GM04504 (cell line): ENCODE measurements around the gene UNC79.
"Not testable (repeated sequence)": the region's sequence is repeated elsewhere in the genome, so short reads cannot be mapped to it uniquely, and the experiment has no call there.

Experiments used
- DNase-seq: peaks from one replicate; pipeline ENCODE4 v3.0.0-alpha.2; 2012; ENCODE audit warnings: low read depth

UNC79 gene

GRCh38 chr14:93493622-93494021 lies 62.9 kb downstream of the UNC79 start:
- DNase-seq: not testable (repeated sequence)

- no peak for DNase-seq
Measured at GRCh38 chr14:93496856-93497741, 66.4 kb downstream of the UNC79 start.

GRCh38 chr14:93510056-93510455 lies 79.3 kb downstream of the UNC79 start:
- no peak for DNase-seq

- no peak for DNase-seq
Measured at GRCh38 chr14:93511001-93511400, 80.3 kb downstream of the UNC79 start.

- no peak for DNase-seq
Measured at GRCh38 chr14:93520053-93520607, 89.4 kb downstream of the UNC79 start.

- no peak for DNase-seq
Measured at GRCh38 chr14:93522221-93522620, 91.5 kb downstream of the UNC79 start.

DNA sequence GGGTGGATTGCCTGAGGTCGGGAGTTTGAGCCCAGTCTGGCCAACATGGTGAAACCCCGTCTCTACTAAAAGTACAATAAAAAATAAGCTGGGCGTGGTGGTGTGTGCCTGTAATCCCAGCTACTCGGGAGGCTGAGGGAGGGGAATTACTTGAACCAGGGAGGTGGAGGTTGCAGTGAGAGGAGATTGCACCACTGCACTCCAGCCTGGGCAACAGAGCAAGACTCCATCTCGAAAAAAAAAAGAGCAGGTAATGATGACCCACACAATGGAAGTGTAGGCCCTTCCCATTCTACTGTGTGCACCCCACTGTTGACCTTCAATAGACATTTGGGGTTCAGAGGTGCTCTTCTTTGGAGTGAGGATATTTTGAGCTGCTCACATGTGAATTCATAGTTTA lies 94.5 kb downstream of the UNC79 start:
- DNase-seq: not testable (repeated sequence)

DNA sequence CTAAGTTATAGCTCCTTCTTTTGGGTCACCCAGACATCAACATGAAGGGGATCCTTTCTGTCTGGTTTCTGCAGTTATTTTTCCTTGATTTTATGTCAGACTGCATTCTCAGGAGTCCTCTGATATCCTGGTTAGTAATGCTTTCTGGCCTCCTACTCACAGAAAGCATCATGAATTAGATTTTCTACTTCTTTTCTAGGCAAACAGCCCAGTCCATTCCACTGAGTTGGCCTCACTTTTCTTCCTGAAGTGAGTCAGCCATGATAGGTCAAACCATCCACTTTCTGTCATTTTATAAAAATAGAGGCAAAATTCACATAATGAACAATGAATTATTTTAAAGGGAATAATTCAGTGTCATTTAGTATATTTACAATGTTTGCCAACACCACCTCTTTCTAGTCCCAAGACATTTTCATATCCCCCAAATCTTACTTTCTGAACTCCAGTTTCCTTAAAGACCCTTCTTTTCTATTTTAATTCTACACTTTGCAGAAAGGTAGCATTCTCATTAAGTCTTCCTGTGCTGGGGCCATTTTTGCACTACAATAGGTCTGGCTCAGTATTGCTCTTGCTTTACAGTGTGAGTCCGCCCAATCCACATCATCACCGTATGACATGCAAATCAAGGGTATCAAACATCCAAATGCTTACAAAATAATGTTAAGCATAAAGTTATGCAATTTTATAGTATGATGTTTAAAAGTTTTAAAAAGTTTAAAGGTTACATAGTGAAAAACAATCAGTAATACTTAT lies 95.1 kb downstream of the UNC79 start:
- DNase-seq: no peak

GRCh38 chr14:93527203-93527607 lies 96.5 kb downstream of the UNC79 start:
- no peak for DNase-seq

GRCh38 chr14:93528884-93529558 lies 98.3 kb downstream of the UNC79 start:
- DNase-seq: no peak

GRCh38 chr14:93531644-93532043 lies 100.9 kb downstream of the UNC79 start:
- DNase-seq: no peak

DNA sequence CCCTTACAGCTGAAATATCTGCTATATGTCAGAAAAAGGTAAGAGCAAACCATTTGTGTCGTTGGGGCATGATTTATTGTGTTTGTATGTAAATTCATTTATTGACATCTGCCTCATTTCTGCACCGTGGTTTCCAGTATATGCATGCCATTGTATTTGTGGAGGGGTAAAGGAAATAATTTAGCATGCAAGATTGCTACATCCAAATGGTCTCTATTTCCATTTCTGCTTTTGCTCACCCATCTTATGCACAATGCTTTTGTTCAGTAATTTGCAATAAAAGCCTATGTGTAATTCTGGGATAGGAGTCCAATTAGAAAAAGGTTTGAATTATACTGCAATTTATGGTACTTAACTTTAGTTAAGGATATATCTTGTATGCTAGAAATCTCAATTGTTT lies 101.8 kb downstream of the UNC79 start:
- DNase-seq: no peak

GRCh38 chr14:93533437-93533836 lies 102.7 kb downstream of the UNC79 start:
- no peak for DNase-seq

DNA sequence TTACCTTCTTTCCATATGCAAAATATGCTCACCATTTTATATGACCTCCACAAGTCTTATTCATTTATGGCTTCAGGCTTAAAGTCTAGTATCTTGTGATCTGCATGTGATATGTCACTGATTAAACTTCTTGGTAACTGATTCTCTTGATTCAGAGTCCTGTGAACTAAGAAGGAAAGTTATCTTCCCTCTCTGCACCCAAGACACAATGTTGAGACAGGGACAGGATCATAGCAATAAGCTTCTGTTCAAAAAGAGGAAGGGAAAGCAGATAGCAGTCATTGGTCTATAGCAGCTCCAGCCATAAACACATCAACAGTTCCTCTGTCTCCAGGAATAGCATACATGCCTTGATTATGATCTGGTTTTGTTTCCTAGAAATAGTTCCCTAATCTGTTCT lies 103.1 kb downstream of the UNC79 start:
- DNase-seq: no peak

- DNase-seq: no peak
Measured at GRCh38 chr14:93535537-93535936, 104.8 kb downstream of the UNC79 start.

- DNase-seq: no peak
Measured at GRCh38 chr14:93536945-93537344, 106.2 kb downstream of the UNC79 start.

GRCh38 chr14:93537951-93538350 lies 107.2 kb downstream of the UNC79 start:
- no peak for DNase-seq

GRCh38 chr14:93538413-93538812 lies 107.7 kb downstream of the UNC79 start:
- DNase-seq: no peak

- DNase-seq: no peak
Measured at GRCh38 chr14:93540235-93540634, 109.5 kb downstream of the UNC79 start.

- DNase-seq: peak; percentile 5
Measured at GRCh38 chr14:93543766-93544165, 113.0 kb downstream of the UNC79 start.

DNA sequence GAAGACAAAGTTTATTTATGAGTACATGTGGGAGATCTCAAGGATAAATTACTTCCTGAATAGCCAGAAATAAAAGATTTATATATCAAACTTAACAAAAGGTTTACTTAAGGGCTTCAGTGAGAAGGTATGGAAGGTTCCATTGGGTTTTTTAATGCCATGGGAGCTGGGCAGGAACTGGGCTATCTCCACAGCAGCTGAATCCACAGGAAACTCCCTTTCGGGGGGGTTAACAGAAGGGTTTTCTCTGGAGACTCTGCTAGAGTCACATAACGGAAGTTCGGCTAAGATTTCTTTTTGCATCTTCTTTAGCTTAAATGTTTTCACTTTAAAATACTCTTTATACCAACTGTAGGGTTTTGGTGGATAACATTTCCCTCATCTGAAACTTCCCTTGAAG lies 113.5 kb downstream of the UNC79 start:
- DNase-seq: no peak

- DNase-seq: no peak
Measured at GRCh38 chr14:93546642-93547041, 115.9 kb downstream of the UNC79 start.
